ENCODE measurements around the gene DNAAF8. TPM values are rescaled to one million over a fixed set of nuclear protein-coding genes. Genes with fewer than 3 reads are reported as not detected.

The DNAAF8 gene
- total RNA-seq: under 1 TPM; 0.16 to 0.47 (median 0.25) TPM

DNA sequence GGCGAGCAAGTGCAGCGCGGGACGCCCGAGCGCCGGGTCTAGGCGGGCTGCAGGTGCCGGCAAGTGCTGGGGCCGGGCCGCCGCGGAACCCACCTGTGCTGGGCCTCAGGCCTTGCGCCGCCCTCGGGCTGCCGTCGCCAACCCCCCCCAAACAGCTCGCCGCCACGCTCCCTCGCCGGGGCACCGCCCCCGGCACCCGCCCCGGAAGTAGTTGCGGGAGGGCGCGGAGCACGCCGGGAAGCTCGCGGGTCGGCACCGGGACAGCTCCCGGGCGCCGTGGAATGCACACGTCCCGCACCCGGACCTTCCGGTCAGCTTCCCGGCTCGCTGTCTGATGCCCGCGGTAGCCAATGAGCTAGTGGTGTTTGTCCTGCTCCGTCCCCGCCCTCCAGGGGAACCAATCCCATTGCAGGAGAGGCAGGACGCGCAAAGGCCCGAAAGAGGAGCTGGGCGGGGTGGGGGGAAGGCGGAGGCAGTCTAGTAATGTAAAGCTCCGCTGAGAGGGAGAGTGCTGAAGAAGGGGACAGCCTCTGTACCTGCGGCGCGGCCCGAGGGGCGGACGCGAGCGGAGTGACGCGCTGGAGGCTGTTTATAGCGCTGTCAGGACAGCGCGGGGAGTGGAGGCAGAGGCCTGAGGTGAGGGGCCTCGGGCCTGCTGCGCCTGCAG is at the start of gene DNAAF8, which contains the start of gene ANKS3:
Gene DNAAF8 (plus strand): TSS at position 475 of the 667 bp plus-strand sequence. CDS start 1,978 bp downstream, outside the sequence.
Gene ANKS3 (minus strand): TSS at position 209 of the 667 bp plus-strand sequence. CDS start 4,122 bp downstream, outside the sequence.
- no peaks in the 10 kb centered on the region for H3K36me3 Mint-ChIP-seq (ENCODE audit: insufficient read depth)
- DNase-seq: peak; percentile 71
- peak within 1 kb of the TSS; percentile 91 for H3K4me3 Mint-ChIP-seq
- no peaks in the 10 kb centered on the region for H3K9me3 Mint-ChIP-seq
- ATAC-seq: peak; percentile 84 to 86
- peaks cover 16% of the 10 kb centered on the region for H3K4me1 Mint-ChIP-seq (ENCODE audit: low read depth)
- peaks cover 2% of the 10 kb centered on the region for H3K27me3 Mint-ChIP-seq (ENCODE audit: low read depth)

DNA sequence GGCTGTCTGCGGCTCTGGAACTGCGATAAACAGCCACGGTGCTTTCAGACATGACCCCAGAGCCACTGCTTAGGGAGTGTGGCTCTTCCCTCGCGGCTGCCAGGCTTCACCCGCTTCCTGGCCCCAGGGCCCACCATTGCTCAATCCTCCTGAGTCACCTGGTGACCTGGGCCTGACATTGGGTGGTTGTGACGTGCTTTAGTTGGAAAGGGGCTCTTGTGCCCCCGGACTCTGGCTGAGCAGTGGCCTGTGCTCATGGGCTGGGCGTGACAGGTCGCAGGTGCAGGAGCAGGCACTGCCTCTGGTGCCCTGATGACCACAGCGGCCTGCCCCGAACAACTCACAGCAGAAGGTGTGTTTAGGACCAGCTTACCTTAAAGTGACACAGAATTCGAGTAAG is 49.6 kb upstream of the DNAAF8 start:
- ATAC-seq: no peak
- H3K4me1 Mint-ChIP-seq (ENCODE audit: low read depth): no peaks in the 10 kb centered on the region
- no peak overlapping the region for H3K4me3 Mint-ChIP-seq

GRCh38 chr16:4685292-4685691 is 49.0 kb upstream of the DNAAF8 start:
- H3K4me3 Mint-ChIP-seq: no peak overlapping the region
- ATAC-seq (no peak), DNase-seq (no peak)
- H3K36me3 Mint-ChIP-seq (ENCODE audit: insufficient read depth): peaks cover 5% of the 10 kb centered on the region
- H3K9me3 Mint-ChIP-seq: no peaks in the 10 kb centered on the region
- no peaks in the 10 kb centered on the region for H3K4me1 Mint-ChIP-seq (ENCODE audit: low read depth)
- no peaks in the 10 kb centered on the region for H3K27me3 Mint-ChIP-seq (ENCODE audit: low read depth)

More for the DNA sequence above, 49.6 kb upstream of the DNAAF8 start:
- Mint-ChIP-seq H3K36me3 (ENCODE audit: insufficient read depth) (peaks cover 5% of the 10 kb centered on the region), H3K27me3 (ENCODE audit: low read depth) (no peaks in the 10 kb centered on the region), H3K9me3 (no peaks in the 10 kb centered on the region)
- no peak for DNase-seq

- Mint-ChIP-seq H3K4me1 (ENCODE audit: low read depth) (no peaks in the 10 kb centered on the region), H3K9me3 (no peaks in the 10 kb centered on the region)
Observed at GRCh38 chr16:4685776-4686496, 48.4 kb upstream of the DNAAF8 start.

GRCh38 chr16:4686497-4687210 is 47.7 kb upstream of the DNAAF8 start:
- Mint-ChIP-seq H3K36me3 (ENCODE audit: insufficient read depth) (peaks cover 5% of the 10 kb centered on the region), H3K4me1 (ENCODE audit: low read depth) (no peaks in the 10 kb centered on the region), H3K4me3 (no peak overlapping the region), H3K27me3 (ENCODE audit: low read depth) (no peaks in the 10 kb centered on the region), H3K9me3 (no peaks in the 10 kb centered on the region)
- DNase-seq (no peak), ATAC-seq (no peak)

More at GRCh38 chr16:4685776-4686496, 48.4 kb upstream of the DNAAF8 start:
- no peak for DNase-seq
- peaks cover 5% of the 10 kb centered on the region for H3K36me3 Mint-ChIP-seq (ENCODE audit: insufficient read depth)
- H3K27me3 Mint-ChIP-seq (ENCODE audit: low read depth): no peaks in the 10 kb centered on the region
- H3K4me3 Mint-ChIP-seq: no peak overlapping the region
- ATAC-seq: no peak

GRCh38 chr16:4687416-4687815 is 46.9 kb upstream of the DNAAF8 start:
- H3K36me3 Mint-ChIP-seq (ENCODE audit: insufficient read depth): peaks cover 5% of the 10 kb centered on the region
- no peaks in the 10 kb centered on the region for H3K9me3 Mint-ChIP-seq
- H3K4me1 Mint-ChIP-seq (ENCODE audit: low read depth): peaks cover 2% of the 10 kb centered on the region
- H3K27me3 Mint-ChIP-seq (ENCODE audit: low read depth): no peaks in the 10 kb centered on the region
- DNase-seq: no peak
- no peak overlapping the region for H3K4me3 Mint-ChIP-seq
- ATAC-seq: no peak

GRCh38 chr16:4687946-4688673 is 46.2 kb upstream of the DNAAF8 start:
- no peak for DNase-seq
- no peak overlapping the region for H3K4me3 Mint-ChIP-seq
- ATAC-seq: no peak
- no peaks in the 10 kb centered on the region for H3K27me3 Mint-ChIP-seq (ENCODE audit: low read depth)
- no peaks in the 10 kb centered on the region for H3K9me3 Mint-ChIP-seq
- H3K4me1 Mint-ChIP-seq (ENCODE audit: low read depth): peaks cover 6% of the 10 kb centered on the region
- H3K36me3 Mint-ChIP-seq (ENCODE audit: insufficient read depth): peaks cover 5% of the 10 kb centered on the region

- ATAC-seq (no peak), DNase-seq (no peak)
- Mint-ChIP-seq H3K36me3 (ENCODE audit: insufficient read depth) (peaks cover 5% of the 10 kb centered on the region), H3K4me3 (no peak overlapping the region), H3K4me1 (ENCODE audit: low read depth) (peaks cover 6% of the 10 kb centered on the region), H3K9me3 (no peaks in the 10 kb centered on the region), H3K27me3 (ENCODE audit: low read depth) (no peaks in the 10 kb centered on the region)
Observed at GRCh38 chr16:4688674-4689045, 45.7 kb upstream of the DNAAF8 start.

- Mint-ChIP-seq H3K36me3 (ENCODE audit: insufficient read depth) (peaks cover 5% of the 10 kb centered on the region), H3K9me3 (no peaks in the 10 kb centered on the region), H3K4me3 (no peak overlapping the region), H3K4me1 (ENCODE audit: low read depth) (peaks cover 6% of the 10 kb centered on the region), H3K27me3 (ENCODE audit: low read depth) (no peaks in the 10 kb centered on the region)
- no peak for DNase-seq
- ATAC-seq: no peak
Observed at GRCh38 chr16:4689091-4689671, 45.2 kb upstream of the DNAAF8 start.

DNA sequence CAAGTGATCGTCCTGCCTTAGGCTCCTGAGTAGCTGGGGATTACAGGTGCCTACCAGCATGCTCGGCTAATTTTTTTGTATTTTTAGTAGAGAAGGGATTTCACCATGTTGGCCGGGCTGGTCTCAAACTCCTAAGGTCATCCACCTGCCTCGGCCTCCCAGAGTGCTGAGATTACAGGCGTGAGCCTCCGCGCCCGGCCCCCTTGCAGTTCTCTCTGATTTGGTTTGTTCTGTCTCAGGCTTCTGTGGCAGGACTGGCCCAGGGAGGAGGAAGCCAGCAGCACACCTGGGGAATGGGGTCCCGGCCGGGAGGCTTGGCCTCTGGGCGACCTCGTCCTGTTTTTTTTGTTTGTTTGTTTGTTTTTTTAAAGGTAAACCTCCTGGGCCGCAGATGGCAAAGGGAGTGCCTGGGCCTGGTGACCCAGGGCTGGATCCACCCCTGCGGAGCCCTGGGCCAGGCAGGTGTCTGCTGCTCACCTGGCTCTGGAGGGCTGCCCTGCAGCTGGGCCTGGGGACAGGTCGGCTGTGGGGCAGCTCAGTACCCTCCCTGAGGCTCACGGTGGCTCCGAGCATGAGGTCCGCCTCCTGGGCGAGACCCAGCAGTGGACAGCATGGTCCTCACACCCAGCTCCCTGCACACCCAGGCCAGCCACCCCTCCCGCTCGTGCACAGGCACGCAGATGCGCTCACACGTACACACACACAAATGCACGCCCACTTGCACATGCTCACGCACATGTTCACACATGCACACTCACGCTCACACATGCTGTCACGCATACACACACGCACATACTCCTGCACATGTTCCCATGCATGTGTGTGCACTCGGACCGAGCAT is 44.3 kb upstream of the DNAAF8 start:
- H3K9me3 Mint-ChIP-seq: no peaks in the 10 kb centered on the region
- no peak for DNase-seq

GRCh38 chr16:4690946-4691665 is 43.2 kb upstream of the DNAAF8 start:
- Mint-ChIP-seq H3K36me3 (ENCODE audit: insufficient read depth) (no peaks in the 10 kb centered on the region), H3K27me3 (ENCODE audit: low read depth) (no peaks in the 10 kb centered on the region), H3K9me3 (no peaks in the 10 kb centered on the region), H3K4me3 (peak overlapping the region; percentile 37), H3K4me1 (ENCODE audit: low read depth) (peaks cover 13% of the 10 kb centered on the region)
- DNase-seq (no peak), ATAC-seq (no peak)

More for the DNA sequence above, 44.3 kb upstream of the DNAAF8 start:
- Mint-ChIP-seq H3K27me3 (ENCODE audit: low read depth) (no peaks in the 10 kb centered on the region), H3K4me3 (no peak overlapping the region), H3K36me3 (ENCODE audit: insufficient read depth) (peaks cover 1% of the 10 kb centered on the region), H3K4me1 (ENCODE audit: low read depth) (peaks cover 7% of the 10 kb centered on the region)
- no peak for ATAC-seq

DNA sequence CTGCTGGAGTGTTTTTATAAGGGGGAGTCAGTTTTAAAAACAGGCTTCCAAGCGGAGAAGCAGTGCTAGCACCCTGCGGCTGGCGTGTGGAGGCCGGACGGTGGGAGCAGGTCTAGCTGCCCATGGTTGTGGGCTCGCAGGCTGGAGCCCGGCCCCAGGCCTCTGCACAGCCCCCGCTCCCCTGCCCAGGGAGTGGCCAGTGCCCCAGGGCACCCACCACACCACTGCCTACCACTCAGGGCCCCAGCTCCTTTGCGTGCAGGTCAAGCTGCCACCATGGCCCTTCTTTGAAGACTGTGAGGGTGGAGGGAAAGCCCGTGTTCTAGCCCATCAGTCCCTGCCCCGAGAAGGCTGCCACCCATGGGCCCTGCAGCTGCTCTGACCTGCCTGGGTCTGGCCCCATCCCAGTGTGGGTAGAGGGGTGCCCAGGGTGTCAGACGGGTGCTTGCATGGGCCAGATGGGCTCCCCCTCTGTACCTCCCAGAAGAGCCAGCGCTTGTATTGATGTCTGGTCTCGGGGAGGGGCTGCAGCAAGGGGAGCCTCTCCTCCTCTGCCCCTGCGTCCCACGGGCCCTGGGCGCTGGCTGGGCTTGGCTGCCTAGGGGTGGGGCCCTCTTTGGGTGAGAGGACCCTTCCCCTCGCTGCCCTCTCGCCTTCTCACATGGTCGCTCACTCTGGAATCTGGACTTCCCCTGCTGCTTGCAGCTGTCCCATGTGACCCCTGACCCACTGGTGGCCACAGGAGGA is 42.5 kb upstream of the DNAAF8 start:
- no peaks in the 10 kb centered on the region for H3K27me3 Mint-ChIP-seq (ENCODE audit: low read depth)
- peaks cover 13% of the 10 kb centered on the region for H3K4me1 Mint-ChIP-seq (ENCODE audit: low read depth)
- peaks cover 1% of the 10 kb centered on the region for H3K36me3 Mint-ChIP-seq (ENCODE audit: insufficient read depth)
- DNase-seq: no peak
- H3K4me3 Mint-ChIP-seq: peak overlapping the region; percentile 38
- ATAC-seq: no peak
- no peaks in the 10 kb centered on the region for H3K9me3 Mint-ChIP-seq
